GM21576 (cell line): Measurements from ENCODE around the gene TMTC4.

Experiments
- ATAC-seq: cut with Tn5 transposase; IDR thresholded peaks from one replicate; pipeline ENCODE4 v1.9.1; 2021; ENCODE audit warnings: mild to moderate bottlenecking, moderate library complexity; ENCODE audit not compliant: unreplicated experiment

Gene TMTC4

DNA sequence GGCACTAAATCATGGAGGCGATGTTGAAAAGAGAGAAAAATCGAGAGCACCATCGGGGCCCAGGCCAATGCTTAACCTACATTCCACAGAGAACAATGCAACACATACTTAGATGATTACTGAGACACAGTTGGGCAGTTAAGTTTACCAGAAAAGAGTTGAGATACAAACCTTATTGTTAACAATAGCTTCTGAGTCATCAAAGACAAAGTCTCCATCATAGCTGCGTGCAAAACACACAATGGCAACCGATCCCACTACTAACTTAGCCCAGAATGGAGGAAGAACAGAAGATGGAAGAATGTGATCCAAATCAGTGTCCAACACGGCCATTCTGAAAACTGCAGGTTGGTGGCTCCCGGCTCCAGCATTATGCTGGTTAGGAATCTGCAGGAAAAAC lies 6.2 kb downstream of the TMTC4 start:
- ATAC-seq, result no peak

DNA sequence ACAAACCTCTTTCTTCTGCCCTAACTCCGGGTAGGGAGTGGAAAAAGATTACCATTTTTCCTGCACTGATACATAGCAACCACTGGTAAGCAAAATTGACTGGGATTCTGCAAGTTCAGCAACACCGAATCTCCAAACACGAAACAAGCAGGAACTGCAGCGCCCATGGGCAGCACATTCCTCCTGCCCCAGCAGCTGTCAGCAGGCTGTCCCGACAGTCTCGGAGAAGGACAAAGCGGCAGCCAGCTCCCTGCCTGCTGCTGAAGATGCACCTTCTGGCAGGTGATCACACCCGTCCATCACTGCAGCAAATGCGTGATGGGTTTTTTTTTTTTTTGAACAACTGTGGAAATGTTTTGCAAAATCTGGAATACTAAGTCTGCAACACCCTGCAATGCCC lies 6.7 kb downstream of the TMTC4 start:
- ATAC-seq, result no peak

DNA sequence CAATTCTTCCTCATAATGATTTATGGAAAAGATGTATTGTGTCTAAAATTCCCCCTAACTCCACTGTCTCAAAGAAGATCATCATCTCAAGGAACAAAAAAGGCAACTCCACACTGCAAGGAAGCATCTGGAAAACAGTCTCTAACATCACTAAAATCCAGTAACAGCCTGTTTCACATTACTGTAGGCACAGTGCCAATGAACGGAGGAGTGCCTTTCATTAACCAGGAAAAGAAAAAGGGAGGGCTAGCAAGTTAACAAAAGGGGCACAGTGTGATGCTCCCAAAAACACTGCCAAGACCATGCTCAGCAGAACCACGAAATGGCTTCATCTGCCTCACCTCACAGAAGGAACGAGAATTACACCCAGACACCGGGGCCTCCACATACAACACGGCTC lies 8.5 kb downstream of the TMTC4 start:
- no peak for ATAC-seq

DNA sequence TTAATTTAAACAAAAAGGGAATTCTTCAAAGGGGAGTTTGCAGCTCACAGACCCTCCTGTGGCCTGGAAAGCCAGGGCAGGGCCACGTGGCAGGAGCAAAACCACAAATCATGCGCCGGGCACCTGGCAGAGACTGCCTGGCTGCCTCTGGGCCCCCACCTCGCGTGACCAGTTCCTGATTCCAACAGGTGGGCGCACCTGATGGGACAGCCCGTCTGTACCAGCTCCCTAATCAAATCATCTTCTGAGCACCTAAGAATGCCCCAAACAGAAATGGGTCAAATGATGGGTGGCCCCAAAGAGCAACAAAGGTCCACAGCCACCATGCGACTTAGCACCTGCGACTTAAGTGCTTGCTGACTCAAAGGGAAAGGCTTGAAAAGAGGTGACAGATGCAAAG lies 9.2 kb downstream of the TMTC4 start:
- ATAC-seq, result no peak

DNA sequence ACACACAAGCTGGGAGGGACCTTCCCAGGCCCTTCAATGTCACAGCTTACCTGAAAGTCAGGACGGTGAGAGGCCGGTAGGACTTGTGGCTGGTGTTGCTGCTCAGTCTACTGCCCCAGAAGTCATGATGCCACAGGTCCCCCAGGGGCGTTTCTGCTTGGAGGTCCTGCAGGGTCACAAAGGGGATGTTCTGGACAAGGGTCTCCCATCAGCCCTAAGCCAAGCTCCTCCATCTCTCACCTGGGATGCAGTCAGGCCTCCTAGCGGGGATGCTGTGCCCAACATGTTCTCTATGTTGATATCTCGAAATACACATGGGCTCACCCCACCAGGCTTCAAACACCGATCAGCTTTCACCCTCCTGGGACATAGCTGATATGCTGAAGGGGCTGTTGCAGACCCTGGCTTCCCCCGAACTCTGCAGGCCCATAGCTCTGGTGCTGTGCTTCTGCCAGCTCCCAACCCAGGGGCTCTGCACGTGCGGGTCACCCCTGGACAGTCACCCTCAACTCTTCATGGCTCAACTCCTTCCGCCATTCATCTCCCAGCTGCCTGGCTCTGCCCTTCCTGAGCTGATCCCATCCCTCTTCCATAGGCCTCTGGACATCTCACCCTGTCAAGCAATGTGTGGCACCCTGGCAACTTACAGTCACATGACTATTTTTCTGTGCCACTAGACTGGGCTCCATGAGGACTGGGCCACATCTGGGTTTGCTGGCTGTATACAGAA lies 10.3 kb downstream of the TMTC4 start:
- ATAC-seq, result no peak

DNA sequence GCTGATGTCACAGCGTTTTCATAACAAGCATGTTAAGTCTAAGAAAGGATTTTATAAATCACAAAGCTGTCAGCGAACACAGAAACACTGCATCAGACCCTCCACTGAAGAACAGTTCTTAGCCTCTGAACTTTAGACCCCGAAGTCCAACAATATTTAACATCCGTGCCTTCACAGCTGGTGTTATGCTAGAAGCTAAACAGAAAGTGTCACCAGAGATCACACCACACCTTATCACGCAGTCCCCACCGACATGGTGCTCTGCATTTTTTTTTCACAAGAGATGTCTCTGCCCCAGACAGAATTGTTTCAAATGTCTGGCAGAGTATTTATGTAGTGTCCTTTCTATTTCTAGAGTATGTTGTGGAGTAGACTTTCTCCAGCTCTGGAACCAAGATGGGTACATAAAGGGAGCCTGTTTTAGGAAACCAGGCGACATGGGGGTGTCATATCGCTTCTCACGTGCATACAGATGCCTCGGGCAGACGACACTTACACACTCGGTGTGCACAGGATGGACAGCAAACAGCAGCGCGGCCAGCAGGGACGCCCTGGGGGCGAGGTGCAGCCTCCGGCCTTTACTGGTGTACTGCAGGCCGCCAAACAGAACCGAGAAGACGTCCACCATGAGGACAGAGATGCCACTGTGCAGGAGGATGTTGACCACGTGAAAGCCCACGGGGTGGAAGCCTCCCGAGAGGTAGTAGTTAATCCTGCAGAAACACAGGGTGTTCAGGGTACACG lies 12.0 kb downstream of the TMTC4 start:
- ATAC-seq, result no peak

DNA sequence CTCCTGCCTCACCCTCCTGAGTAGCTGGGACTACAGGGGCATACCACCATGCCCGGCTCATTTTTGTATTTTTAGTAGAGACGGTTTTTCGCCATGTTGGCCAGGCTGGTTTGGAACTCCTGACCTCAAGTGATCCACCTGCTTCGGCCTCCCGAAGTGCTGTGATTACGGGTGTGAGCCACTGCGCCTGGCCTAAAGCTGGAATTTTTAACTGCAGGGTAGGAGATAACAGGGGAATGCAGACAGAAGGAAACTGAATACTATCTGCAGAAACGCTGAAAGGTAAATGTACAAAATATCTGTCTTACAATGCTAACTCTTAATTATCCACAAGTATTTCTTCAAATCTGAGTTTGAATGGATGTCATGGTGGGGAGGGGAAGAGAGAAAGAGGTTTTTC lies 13.8 kb downstream of the TMTC4 start:
- ATAC-seq, result no peak

DNA sequence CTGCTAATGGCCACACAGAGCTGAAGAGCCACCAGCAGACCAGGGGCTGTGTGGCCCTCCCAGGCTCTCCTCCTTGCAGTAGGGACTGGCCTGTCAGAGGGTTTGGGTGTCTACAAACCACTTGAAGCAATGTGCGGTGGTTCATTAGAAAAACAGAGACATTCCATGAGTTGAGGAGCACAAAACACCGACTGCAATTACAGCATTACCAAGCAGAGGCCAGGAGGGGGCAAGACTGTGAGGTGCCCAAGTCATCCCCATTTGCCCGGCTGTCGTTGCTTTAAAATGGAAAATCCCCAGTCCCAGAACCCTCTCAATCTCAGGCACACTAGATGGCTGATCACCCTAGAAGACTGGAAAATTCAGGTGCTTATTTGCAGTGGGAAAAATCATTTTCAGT lies 15.0 kb downstream of the TMTC4 start:
- no peak for ATAC-seq

DNA sequence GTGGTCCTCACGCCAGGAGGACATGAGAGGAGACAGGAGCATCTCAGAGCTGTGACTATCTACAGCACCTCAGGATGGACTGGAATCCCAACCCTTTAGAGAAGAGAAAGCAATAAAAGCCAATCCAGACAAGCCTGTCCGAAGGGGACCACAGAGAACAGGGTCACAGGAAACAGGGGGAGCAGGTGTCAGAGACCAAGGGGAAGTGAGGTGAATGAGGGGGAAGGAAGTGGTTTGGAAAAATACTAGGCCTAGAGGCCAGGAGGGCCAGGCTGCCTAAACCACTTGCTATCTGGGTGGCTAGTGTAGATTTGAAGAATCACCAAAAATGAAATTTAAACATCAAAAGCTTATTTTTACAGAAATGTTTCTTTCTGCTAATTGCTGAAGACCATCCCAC lies 16.2 kb downstream of the TMTC4 start:
- ATAC-seq, result peak; percentile 90

DNA sequence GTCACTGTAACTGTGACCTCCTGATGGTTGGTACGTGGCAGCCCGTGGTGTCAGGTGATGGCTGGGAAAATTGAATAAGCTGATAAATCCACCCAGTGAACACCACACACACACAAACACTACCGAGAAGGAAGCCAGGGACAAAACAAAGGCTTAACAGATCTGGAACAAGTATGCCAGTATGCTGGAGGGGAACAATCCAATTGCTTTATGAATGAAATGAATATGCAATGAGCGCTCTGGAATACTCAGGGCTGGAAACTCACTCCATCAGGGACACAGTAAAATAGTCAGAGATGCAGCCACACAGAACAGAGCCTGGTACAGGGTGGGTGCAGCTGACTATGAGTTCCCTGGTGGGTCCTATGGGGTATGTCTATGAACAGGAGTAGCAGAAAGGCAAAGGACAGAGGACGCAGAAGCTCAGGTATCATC lies 16.7 kb downstream of the TMTC4 start:
- no peak for ATAC-seq

DNA sequence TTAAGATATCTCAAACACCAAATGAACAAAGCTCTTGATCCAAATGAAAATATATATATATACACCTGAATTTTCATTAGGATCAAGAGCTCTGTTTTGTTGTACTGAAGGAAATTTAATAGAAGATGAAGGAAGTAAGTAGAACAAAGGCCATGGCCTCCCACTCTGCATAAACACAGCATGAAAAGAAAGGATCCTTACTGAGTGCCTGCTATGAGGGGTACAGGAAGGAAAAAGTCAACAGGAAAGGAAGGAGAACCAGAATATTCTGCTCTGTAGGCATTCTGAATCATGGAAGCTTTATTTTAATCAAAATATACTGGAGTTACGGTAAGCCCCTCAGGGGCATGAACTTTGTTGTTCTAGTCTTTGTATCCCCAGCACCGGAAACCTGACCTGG lies 22.1 kb downstream of the TMTC4 start:
- no peak for ATAC-seq

DNA sequence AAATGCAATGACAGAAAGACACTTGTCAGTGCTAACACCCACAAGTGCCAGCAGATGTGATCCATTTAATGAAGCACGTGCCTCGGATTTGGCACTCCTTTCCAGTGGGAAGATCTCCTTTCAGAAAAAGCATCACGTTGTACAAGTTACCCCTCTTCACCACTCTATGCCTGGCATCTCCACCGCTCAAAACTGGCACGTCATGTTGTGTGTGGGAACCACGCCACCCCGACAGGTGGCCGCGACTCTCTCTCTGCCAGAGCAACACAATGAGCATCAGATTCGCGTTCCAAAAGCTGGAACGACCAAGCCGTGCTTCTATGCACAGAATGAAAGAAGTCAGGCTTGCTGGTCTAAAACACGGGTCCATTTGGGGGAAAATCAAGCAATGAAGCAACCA lies 24.3 kb downstream of the TMTC4 start:
- ATAC-seq, result no peak

DNA sequence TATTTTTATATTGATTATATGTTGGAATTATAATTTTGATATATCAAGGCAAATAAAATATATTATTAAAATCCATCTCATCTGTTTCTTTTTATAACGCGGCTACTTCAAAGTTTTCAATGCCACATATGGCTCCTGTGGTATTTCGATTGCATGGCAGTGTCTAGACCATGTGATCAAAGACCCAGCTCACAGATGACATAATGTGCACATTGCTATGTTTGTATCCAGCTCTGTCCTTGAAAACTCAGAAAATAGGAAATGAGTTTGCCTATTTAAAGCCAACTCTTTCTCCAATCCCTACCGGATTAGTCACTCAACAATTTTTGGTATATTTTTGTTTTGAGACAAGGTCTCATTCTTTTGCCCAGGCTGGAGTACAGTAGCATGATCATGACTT lies 26.2 kb downstream of the TMTC4 start:
- ATAC-seq, result no peak

DNA sequence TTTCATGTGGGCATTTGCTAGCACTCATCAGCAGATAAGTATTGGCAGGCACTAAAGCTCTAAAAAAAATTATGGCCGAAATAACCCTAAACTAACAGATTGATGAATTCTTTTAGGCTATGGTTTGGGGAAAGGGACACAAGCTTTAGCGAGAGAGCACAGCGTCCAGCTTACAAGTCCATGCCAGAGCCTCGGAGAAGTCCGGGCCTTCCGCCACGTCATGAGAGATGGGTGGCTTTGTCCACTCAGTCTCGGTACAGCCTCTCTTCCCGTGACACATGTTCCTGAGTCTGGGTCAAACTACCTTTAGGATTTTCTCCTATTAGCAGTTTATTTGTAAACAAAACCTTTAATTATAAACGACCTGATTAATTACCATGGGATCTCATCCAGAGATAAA lies 27.7 kb downstream of the TMTC4 start:
- ATAC-seq, result no peak

DNA sequence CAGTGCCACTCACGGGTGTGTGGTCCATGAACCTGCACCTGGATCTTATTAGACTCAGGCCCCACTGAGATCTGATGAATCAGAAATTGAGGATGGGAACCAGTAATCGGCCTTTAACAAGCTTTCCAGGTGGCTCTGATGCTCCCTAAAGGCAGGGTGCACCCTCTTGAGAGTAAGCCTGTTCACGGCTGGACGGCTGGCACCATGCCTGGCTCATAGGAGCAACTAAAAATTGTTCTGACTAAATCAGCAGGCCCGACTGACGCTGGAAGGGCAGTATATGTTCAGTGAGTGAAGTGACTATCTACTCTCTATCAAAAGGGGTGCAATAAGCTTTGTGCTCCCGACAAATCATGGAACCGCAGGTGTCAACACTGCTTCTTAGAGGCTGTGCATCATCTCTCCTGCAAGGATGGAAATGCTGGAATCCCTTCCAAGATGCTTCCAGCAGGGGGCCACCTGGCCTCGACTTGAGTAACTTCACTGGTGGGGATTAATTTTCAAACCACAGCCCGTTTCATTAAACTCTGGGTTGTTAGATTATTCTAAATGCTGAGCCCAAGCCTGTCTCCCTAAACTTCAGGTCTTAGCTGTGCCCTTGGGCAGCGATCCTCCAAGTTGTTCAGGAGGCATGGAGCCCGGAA lies 28.4 kb downstream of the TMTC4 start:
- ATAC-seq, result no peak

DNA sequence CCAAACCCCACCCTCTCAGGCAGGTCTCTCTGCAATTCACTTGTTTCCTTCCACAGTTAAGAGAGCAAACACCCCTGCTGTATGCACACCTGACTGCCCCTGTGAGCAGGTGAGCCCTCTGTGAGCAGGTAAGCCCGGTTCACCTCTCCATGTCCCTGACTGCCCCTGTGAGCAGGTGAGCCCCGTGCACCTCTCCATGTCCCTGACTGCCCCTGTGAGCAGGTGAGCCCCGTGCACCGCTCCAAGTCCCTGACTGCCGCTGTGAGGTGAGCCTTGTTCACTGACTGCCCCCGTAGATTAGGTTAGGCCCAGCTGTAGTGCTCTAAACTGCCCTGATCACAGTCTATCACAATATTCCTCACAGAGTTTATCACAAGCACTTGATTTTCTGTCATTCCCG lies 29.2 kb downstream of the TMTC4 start:
- ATAC-seq, result no peak

DNA sequence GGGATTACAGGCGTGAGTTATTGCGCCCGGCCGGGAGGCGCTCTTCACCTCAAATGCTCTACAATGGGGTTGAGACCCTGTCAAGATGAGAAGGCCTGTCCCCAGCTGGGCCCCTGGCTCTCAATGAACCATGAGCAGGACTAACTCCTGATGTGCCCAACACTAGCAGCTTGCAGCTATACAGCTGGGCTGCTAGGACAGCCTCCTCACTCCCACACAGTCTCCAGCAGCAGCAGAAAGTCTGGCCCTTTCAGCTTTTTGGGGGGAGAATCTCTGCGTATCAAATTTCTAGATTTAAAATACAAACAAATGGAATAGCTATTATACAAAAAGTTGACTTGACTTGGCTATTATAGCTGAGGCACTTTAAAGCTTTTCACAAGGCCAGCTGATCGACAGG lies 30.2 kb downstream of the TMTC4 start:
- ATAC-seq, result no peak

DNA sequence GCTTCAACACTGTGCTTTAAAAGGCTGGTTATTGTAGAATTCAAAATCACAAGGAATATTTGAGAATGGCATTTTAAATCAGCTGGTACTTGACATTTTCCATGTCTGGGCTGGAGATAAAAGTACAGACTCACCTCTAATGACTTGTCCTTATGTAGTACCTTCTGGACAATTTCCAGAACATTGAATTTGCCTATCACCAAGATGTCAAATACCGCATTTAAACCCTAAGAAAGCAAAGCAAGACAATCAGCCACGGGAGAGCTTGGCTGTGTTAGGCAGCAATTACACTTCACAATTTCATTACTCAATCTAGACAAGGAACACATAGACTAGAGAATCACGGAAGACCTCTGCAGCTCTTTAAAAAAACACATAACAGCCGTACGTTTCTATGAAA lies 36.8 kb downstream of the TMTC4 start:
- ATAC-seq, result no peak

DNA sequence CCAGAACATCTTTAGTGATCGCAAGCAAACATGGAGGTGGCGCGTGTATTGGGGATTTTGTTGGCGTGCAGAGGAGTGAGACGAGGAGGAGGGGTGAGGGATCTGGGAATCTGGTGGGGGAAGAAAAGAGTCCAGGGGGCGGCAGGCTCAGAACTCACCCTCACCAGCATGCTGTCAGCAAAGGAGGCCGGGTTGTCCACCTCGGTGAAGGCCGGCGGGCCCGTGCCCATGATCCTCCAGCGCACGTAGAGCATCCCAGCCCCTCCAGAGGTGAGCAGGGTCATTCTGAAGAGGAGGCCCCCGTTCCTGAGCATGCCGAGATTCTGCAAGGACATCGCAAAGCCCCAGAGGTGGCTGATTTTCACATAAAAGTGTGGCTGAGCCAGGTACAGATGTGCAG lies 37.2 kb downstream of the TMTC4 start:
- no peak for ATAC-seq

DNA sequence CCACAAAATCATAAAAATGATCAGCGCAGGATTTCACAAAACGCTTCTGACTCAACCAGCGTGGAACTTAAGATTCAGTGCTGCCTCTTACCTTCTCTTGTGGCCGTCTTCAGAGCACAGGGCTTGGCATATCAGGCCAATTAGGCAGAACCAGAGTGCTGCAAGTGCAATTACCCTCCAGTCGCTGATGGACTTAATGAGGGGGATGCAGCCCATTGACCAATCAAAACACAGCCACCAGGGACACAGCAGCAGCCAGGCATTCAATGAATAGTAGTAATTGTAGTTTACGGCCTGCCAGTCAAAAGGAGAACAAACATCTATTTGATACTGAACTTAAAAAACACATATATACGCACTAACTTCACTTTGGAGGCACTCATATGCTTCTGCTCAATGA lies 38.2 kb downstream of the TMTC4 start:
- ATAC-seq, result no peak

DNA sequence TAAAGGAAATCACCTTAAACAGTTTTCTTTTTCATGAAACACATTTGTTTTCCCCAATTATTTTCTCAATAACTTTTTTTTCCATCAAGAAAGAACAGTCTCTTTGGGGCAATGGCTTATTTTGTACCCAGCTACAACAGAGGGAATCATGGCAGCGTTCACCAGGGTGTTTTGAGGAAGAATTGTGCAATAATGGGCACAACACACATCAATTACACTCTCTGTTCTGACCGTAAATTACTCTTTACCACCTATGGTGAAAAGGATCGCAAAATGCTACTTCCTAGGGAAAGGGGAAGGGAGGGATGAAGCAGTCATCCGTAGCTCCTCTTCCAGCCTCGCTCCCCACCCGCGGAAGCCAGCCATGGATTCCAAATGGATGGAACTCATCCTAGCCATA lies 38.6 kb downstream of the TMTC4 start:
- no peak for ATAC-seq

DNA sequence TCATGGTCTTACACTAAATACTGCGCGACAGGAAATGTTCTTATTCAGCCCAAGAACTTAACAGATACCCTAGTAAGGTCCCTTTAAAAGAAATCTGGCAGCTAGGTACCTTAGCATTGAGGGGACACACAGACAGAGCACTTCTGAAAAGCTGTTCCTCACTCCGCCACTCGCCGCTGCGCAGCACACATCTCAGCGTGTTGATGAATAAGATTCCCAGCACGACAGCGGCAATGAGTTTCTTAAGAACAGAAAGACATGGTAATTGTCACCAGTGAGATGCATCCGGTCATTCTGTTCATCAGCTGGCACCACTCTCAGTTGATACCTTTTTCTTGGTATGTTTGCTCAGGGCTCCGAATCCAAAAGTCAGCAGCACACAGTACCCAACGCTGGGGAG lies 39.9 kb downstream of the TMTC4 start:
- ATAC-seq, result no peak
